Esophagus mucosa (tissue), 1 donor: ENCODE data around the gene CHST13. TPM values are rescaled to one million over a fixed set of nuclear protein-coding genes. Genes with fewer than 3 reads are reported as not detected.

Experiments used
- ATAC-seq: fragments of 200-7000 bp; cut with Tn5 transposase; one replicate; pipeline ENCODE4 v1.9.1; 2020
- total RNA-seq: library from RNA; stranded (reverse); gene quantifications from one replicate; pipeline ENCODE4 v1.2.4, GENCODE V29; 2023
- donor health status: DM: yes; HTN: yes; CAD: no.

The CHST13 gene
- total RNA-seq, 1 donor from 2014 or later: not detected

DNA sequence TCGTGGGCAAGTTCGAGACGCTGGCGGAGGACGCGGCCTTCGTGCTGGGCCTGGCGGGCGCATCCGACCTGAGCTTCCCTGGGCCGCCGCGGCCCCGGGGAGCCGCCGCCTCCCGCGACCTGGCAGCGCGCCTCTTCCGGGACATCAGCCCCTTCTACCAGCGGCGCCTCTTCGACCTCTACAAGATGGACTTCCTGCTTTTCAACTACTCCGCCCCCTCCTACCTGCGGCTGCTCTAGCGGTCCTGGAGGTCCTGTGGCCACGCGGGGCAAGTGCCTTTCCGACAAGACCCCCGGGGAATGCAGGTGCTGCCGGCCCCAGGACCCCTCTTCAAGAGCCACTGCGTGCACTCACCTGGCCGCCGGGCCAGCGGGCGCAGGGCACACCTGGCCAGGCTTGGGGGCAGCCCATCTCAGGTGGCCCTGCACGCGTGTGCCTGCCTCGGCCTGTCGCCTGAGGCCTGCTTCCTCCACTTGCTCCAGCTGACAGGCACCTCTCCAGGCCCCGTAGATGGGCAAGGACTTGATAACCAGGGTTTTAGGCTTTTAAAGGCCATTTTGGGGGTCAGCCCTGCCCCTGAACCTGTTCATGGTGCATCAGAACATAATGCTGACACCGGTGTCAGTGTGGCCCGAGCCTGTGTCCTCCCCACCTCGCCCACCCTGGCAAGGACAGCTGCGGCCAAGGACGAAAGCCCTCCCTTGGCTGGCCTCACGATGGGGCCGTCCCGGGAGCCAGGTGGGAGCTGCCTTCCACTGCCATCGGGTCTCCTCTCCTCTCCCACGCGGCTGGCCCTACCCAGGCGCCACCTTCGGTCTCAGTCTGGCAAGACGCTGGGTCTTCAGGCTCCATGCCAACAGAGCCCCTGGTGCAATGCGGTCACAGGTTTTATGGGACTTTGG lies 18.6 kb downstream of the CHST13 start:
- no peak for ATAC-seq

DNA sequence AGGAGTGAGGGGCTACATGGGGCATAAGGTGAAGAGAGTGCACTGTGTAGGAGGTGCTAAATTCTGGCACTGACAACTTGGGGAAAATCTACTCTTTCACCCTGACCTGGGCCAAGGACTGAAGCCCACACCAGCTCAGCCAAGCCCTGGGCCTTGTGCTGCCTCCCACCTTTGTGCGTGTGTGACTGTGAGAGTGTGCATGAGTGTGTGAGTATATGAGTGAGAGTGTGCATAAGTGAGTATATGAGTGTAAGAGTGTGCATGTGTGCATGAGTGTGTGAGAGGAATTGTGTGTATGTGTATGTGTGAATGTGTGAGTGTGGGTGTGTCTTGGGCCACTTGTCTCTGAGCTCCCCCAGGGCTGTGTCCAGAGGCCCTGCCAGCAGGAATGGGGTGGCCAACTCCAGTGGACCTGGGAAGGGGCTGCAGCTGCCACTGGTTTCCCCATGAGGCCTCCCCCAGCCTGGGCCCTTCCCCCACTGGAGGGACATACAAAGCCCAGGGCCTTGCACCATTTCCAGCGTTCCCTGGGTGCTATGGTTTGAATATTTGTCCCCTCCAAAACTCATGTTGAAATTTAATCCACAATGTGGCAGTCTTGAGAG lies 19.6 kb downstream of the CHST13 start:
- ATAC-seq: no peak

DNA sequence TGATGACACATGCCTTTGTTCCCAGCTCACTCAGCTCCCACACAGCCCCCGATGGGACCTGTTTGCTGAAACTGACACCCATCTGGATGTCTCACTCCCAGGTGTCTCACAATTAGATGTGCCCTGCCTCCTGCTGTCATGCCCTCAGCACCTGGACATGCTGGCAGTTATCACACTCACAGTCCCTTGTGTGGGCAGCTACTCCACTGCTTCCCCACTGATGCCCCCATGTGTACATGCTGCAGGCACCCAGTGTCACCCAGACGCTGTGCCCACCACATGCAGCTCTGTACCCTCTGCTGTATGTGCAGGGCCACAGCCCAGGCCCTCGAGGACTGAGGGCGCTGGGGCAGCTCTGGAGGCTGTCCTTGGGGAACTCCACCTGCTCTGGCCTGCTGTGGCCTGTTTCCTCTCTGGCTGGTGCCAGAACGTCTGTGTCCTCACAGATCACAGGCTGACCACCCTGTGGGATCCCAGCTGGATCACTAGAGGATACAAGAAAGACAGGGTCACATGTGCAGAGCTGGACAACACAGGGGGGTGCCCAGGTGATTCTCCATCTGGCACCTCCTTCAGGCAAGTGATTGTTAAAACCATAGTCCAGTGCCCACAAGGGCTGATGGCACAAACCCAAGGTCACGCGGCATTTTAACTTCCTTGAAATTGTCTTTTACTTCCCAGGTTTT lies 20.8 kb downstream of the CHST13 start:
- ATAC-seq: no peak

DNA sequence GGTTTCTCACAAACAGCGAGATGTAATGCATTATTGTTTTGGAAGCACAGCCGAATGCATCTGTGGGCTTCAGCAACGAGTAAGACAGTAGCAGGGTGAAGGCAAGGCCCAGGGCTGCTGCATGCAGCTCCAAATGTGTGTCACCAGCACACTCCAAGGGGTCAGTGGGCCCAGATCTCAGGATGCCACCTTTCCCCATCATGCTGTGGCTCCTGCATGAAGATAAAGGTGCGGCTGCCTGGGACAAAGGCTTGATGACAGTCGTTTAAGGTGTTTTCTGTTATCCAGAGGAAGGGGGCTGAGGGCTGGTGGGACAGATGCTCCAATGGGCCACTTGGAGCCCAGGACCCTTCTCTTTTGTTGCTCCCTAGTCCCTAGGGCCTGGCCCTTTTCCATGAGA lies 21.6 kb downstream of the CHST13 start:
- no peak for ATAC-seq

DNA sequence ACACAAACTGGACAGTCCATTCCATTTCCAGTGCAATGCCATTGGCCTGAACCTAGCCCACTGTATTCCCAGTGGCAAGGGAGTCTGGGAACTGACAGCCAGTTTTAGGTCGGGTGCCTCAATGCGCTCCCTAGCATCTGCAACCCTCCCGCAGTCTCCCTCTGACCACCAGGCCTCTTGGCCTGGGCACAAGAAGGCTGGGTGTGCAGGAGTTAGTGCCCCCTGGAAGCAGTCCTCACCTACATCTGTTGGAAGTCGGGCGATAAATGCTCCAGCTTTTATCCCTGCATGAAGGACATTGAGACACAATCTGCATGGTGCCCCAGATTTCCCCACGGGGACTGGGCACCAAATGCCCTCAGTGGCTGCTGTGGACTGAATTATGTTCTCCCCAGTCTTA lies 22.1 kb downstream of the CHST13 start:
- no peak for ATAC-seq

DNA sequence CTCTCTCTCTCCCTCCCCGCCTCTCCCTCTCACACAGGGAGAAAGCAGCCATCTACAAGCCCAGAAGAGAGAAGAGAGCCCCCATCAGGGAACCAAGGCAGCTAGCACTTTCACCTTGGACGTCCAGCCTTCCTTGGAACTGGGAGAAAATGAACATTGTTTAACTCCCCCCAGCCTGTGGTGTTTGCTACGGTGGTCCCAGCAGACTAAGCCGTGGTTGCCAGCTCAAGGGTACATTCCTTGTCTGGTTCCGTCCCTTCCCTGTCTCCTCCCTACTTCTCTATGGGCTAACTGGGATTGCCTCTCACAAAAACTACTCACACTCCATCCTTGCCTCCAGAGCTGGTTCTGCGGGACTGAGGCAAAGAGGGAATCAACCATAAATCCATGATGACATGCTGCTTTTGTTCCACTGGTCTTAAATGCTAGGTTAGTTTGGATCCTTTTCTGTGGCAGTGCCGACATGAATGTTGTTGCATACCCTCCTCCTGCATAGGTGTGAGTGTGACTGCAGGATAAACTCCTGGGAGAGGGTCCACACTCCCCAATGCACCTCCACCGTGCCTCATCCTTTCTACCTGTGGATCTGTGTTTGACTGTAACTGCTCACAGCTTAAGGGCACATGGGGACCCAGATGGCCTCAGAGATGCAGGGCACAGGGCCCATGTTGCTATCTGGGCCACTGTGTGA lies 22.7 kb downstream of the CHST13 start:
- no peak for ATAC-seq

DNA sequence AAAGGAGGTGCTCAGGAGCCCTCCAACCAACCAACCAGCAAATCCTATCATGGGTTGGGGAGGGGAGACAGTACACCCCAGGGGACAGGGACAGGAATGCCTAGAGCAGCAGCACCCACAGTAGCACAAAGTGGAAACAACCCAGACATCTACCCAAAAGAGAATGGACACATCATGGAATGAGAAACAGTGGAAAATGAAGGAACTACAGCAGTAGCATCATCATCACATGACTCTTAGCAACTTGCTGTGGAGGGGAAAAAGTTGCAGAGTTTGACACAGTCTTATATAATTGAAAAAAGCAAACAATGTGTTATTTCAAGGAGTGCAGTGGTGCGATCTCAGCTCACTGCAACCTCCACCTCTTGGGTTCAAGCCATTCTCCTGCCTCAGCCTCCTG lies 23.8 kb downstream of the CHST13 start:
- no peak for ATAC-seq

DNA sequence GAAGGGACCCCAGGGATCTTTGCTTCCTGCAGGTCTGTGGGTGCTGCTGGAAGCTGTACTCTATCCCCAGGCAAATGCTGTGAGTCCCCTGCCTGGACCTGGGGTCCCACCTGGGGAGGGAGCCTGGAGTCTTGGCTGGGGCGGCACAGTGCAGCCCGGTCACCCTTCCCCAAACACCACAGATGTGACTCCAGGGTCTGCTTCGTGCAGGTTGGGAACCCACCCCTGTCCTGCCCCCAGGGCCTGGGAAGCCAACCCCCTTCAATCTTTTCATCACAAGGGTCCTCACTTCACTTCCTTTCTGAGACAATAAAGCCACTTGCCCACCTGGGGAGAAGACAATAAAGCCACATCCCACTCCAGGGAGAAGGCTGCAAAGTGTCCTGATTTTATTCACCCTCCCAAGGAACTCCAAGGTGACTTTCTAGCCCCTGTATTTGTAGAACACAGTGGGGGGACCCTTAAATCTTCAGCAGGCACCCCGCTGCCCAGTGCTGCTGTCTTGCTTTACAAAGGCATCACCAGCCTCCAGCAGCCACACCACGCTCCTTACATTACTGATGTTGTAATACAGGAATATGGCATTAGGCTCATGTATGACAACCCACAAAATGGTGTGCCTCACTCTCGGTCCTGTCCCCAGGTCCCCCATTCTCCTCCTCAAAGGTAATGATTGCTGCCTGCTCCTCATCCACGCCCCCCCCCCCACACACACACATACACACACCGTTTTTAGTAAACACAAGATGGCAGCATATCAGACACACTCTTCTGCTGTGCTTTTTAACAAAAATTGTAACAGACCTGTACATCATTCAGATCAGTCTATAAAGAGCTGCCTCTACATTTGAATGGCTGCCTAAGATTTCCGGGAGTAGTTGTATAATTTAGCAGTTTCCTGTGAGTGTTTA lies 24.9 kb downstream of the CHST13 start:
- no peak for ATAC-seq

DNA sequence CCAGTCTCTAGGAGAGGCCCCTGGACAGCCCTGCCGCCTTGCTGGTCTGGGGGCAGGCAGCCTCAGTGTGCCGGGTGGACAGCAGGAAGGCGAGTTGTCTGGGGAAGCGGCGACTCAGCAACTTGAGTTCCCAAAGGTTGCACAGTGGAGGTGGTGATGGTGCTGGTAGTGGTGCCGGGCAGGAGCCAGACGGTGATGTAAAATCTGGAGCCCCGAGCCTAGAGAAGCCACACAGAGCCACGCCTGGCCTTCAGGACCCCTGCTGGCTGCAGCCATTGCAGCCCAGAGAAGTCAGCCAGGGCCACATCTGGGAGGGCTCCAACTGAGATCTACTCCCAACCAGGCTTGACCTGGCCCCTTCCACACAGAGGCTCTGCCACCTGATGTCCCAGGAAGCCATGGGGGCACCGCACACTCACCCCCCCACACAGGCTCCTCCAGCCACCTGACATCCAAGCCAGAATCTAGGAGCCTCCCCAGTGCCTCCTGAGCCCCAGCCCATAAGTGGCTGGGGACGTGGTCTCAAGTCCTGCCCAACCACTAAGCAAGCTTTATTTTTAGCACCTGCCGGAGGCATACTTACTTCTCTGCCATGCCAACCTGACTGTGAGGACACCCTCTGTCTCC lies 26.0 kb downstream of the CHST13 start:
- ATAC-seq: no peak

DNA sequence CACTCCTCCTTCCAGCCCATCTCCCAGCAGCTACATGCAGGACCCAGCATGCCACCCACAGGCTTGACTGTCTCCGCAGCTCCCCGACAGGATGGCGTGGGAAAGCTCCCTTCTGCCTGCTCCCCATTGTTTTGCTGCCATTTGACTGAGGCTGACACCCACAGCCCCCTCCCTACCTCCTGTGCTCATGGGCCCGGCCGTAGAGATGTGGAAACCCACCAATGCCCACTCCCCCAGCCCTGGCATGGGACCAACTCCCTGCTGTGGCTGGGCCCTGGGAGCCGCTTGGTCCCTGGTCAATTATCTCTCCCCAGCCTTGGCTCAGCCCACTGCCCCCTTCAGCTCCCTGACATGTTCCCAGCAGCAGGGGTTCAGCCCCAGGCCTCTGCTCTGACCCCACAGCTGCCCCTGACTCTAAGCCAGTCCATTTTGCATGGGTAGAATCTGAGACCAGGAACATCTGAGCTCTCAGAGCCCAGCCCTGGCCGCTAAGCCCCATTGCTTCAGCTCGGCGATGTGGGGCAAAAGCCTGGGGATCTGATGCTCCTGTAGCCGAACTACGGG lies 26.6 kb downstream of the CHST13 start:
- no peak for ATAC-seq

DNA sequence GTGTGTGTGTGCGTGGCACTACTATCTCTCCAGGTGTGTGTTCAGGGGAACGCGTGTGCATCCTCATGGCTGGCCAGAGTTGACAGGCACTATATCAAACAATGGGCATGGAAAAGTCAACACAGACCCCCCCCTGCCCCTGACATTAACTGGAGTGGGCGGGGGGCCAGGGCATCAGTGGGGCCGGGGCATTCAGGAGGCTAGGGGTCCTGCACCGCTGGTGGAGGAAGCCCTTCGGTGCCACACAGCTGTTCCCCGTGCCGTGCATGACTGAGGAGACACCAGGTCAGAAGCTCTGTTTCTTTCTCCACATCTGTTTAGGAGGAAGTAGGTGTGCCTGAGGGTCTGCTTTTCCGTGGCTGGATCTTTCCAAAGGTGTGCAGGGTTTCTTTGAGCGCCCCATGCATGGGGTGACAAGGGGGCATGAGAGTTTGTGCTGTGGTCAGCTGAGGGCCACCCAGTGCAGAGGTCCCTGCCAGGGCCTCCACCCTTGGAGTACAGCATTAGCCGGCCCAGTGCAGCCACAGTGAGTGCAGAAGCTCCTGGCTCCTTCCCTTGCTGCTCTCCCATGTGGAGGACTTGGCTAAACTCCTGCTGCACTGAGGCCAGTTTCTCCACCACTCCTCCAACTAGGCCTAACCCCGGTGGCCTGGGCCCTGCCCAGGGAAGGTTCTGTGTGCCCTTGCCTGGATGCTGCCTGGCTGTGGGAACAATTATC lies 27.3 kb downstream of the CHST13 start:
- no peak for ATAC-seq

DNA sequence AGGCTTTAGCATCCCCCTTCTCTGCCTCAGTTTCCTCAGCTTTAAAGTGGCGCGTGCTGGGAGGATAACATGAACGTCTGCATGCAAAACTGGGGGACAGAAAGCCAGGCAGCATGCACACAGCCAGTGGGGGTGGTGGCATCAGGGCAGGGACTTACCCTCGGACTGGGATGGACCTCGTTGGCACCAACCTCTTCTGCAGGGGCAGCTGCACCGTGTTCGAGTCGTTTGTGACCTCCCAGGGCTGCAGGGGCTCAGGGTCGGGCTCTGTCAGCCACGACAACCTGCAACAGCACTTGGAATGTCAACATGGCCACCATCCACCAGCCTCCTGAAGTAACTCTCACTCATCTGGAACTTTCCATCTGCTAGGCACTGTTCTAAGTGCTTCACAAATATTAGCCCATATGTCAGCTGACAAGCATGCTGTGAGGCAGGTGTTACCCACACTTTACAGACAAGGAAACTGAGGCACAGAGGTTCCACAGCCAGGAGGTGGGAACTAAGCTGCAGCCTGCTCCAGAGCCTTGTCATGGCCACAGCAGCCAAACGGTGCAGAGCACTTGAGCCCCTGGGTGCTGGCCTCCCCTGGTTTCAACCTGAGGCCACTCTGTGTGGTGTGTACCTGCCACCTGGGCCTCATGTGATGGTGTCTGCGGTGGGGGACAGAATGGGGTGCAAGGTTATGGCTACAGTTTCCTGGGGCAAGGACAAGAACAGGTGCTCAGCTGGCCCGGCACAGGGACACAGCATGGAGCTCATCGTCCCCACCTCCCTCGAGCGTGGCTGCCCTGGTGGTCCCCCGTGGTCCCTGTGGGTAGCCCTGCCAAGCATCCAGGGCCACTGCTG lies 28.1 kb downstream of the CHST13 start:
- ATAC-seq: no peak

DNA sequence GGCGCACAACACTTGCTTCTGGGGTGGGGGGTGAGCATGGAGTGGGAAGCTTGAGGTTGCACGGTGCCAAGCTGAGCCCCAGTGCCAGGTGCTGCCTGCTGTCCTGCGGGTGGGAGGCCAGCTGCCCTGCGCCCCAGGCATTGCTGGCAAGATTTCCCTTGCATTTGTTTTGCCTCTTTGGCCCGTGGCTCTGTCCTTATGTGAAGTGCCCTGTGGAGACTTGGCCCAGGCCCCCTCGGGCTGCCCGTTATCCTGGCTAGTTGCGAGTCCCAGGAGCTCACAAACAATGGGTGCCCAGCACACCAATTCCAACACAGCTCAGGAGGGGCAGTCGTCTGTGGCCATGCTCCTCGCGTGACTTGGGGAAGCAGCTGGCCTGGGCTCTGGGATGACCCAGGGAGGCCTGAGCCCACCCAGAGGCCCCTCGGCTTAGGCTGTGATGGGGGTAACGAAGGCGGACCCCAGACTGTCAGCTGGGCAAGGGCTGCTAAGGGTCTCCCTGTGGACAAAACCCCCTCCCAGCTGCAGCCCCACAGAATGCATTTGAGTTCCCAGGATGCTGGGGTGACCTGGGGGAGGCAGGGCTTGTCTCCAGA lies 28.8 kb downstream of the CHST13 start:
- ATAC-seq: no peak

DNA sequence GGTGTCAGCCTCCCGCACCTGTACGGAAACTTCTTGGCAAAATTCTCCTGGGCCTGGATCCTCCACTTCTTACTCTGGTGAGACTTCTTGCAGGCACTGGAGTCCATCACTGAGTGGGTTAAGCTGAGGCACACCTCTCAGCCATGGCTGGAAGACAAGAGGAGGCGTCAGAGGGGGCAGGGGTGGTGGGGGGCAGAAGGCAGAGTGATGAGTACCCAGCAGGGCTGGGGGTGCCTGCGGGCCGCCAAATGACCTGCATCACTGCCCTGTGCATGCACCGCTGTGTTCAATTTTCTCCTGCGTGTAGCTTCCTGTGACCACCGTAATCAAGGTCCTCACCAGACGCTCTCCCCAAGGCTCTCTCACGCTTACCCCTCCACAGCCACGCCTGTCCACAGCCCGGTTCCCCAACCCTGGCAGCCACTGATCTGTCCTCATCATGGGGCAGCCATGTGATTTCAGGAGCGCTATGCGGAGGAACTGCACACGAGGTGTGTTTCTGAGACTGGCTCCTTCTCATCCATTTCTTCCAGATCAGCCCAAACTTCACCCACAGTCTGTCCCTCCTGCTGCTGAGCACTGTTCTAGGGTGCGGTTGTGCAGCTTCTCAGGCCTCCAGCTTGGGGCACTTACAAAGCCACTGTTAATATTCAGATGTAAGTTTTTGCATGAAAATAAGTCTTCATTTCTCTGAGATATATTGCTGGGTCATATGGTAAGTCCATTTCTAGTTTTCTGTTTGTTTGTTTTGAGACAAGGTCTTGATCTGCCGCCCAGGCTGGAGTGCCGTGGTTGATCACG lies 29.5 kb downstream of the CHST13 start:
- ATAC-seq: no peak

DNA sequence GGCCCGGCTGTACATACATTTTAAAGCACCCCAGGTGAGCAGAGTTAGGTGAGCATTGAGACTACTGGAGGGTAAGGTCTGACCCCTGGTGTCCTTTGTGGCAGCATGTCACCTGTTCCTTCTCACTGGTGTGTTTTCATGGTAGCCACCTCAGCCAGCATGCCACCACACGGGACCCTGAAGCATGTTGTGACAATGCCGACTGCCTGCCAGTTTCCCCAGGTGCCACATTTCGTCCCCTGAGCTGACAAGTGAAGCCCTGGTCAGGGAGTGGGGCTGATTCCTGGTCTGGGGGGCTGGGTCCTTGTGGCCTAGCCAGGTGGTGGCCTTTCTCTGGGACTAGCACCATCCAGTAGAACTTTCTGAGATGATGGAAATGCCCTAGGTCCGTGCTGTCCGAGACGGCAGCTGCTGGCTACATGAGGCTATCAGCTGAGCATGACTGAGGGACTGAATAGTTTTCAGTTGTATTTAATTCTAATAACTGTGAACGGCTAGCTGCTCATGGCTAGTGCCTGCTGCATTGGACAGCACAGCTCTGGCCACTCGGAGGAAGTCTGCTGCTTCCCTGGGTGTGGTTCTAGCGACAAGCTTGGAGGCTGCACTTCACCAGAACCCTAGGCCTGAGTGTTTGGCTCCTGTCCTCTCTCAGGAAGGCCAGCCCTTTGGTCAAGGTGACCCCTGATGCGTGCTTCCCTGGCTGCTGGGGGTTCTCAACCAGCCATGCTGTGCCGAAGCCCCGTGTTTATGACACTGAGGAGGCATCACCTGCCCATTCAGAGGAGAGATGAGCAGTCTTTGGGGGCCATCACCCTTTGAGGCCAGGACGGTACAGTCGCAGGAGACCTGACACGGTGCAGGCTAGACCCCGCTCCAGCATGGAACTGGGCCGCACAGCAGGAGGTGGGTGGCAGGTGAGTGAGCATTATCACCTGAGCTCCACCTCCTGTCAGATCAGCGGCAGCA lies 30.9 kb downstream of the CHST13 start:
- ATAC-seq: no peak

DNA sequence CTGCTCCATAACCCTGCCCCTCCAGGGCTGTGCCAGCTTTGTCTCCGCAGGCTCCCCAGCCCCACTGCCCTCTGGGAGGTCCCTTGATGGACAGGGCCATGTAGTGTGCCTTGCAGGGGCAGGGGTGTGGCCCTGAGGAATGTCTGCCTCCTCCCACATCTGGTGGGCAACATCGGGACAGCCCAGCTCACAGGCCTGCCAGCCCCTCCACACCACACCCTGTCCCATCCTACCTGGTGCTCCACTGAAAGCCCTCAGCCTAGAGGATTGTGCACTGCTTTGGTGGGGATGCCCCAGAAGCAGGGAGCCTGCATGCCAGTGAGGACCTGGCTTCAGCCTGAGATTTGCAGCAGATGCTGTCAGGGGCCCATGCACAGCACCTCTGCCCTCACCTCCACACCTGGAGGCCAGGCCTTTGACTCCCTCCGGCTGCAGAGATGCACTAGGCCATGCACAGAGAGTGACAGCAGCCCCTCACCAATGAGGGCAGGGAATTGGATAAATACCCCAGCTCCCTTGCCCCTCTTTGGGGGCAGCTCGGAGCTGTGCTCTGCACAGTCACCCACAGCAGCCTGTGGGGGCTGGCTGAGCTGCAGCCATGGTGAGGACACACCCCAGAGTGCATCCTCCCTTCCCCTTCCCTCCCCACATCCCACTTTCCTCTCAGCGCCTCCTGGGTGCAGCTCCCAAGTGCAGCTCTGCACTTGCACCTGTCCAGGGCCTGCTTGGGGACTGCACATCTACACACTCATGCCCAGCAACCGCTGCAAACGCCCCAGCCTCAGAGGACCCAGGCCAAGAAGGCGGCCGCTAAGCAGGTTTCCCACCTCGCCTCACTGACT lies 32.1 kb downstream of the CHST13 start:
- ATAC-seq: no peak
